Gastrocnemius medialis (tissue), 4 donors: ENCODE results near the gene HIVEP2. TPM values are rescaled to one million over a fixed set of nuclear protein-coding genes. Genes with fewer than 3 reads are reported as not detected.

Source experiments
- ATAC-seq, 2 donors: fragments of 150-250 bp; one replicate each; pipeline ENCODE4 v1.9.1; 2016
- DNase-seq, 2 donors: peaks; one replicate each; pipeline ENCODE4 v3.0.0-alpha.2; 2019
- H3K27ac ChIP-seq, 4 donors: fragments of 200-600 bp; sonication (generic); 1 replicate in 1 of 4; 2 replicates in 3 of 4; pipeline ENCODE4 v1.5.1; 2016 to 2018; ENCODE audit warnings: mild to moderate bottlenecking in 2 of 4, moderate library complexity in 1 of 4
- H3K27me3 ChIP-seq, 3 donors: fragments of 200-600 bp; sonication (generic) in 2 of 3; 1 replicate in 1 of 3; 2 replicates in 2 of 3; pipeline versions ENCODE4 v1.5.1 to v1.6.0; 2016 to 2019; ENCODE audit warnings: mild to moderate bottlenecking in 1 of 3, moderate library complexity in 1 of 3
- H3K36me3 ChIP-seq, 2 donors: fragments of 200-600 bp; sonication (generic) in 1 of 2; one replicate each; pipeline ENCODE4 v1.5.1; 2017 to 2018
- H3K4me1 ChIP-seq, 2 donors: fragments of 200-600 bp; sonication (generic) in 1 of 2; one replicate each; pipeline ENCODE4 v1.5.1; 2016 to 2017; ENCODE audit warnings: mild to moderate bottlenecking in 2 of 2
- H3K4me3 ChIP-seq, 4 donors: fragments of 200-600 bp; sonication (generic) in 3 of 4; 1 replicate in 1 of 4; 2 replicates in 3 of 4; pipeline ENCODE4 v1.5.1; 2016 to 2019; ENCODE audit warnings: mild to moderate bottlenecking in 2 of 4
- H3K9me3 ChIP-seq, 3 donors: fragments of 200-600 bp; sonication (generic) in 2 of 3; 1 replicate in 1 of 3; 2 replicates in 2 of 3; pipeline ENCODE4 v1.5.1; 2016 to 2019
- CTCF ChIP-seq, 5 experiments: fragments of 450-650 bp in 3 of 5; fragments of 200-600 bp in 2 of 5; sonication (generic) in 2 of 5; IDR thresholded peaks in 4 of 5; conservative IDR thresholded peaks in 1 of 5; 1 replicate in 4 of 5; 2 replicates in 1 of 5; pipeline ENCODE4 v1.5.1; 2016 to 2019; ENCODE audit warnings: antibody characterized with exemption in 5 of 5, mild to moderate bottlenecking in 3 of 5, moderate library complexity in 3 of 5
- POLR2A ChIP-seq, 2 donors: fragments of 450-650 bp; IDR thresholded peaks; one replicate each; pipeline ENCODE4 v1.6.1; 2017; ENCODE audit warnings: antibody characterized with exemption in 2 of 2, mild to moderate bottlenecking in 2 of 2, moderate library complexity in 2 of 2
- in situ Hi-C, 4 donors: fragments of 200-750 bp; cut with MboI; loops; one replicate each; pipeline versions ENCODE4 v1.15.0 to v1.8.0; 2017; ENCODE audit warnings: low sequenced_read_pairs in 4 of 4
- intact Hi-C: fragments of 100-400 bp; cut with DNase I; formaldehyde crosslinking; loops from one replicate; pipeline ENCODE4 v1.15.1; 2023; ENCODE audit warnings: low total_unique reads
- total RNA-seq, 4 donors: library from RNA; depleted of rRNA; stranded (reverse); fragments of >200 nt; gene quantifications; one replicate each; pipeline versions ENCODE4 v1.1.0 to v1.2.3, GENCODE V29; 2016

Gene HIVEP2
- total RNA-seq, 4 donors from 2014 or later: 15.9 to 29.4 (median 25.3) TPM

GRCh38 chr6:142838821-142839685 lies 105.9 kb downstream of the HIVEP2 start:
- Histone ChIP-seq H3K36me3 (no peaks in the 10 kb centered on the region), H3K4me1 (peaks cover 67% of the 10 kb centered on the region in 2 donors), H3K27ac (no peak overlapping the region), H3K9me3 (no peaks in the 10 kb centered on the region), H3K4me3 (no peak overlapping the region), H3K27me3 (no peaks in the 10 kb centered on the region)
- DNase-seq: no peak
- in situ Hi-C loops: loop anchor here in 1 of 4 donors (25.0 kb wide), 1 partner anchor 98 kb away; the partner anchor contains the start of gene HIVEP2
- no peak for TF ChIP-seq CTCF (IDR thresholded peaks at IDR 0.05 in 4 of 5, conservative IDR thresholded peaks at IDR 0.05 in 1 of 5)
- intact Hi-C loops: no loop called here
- no peak for ATAC-seq

- peak; percentile 37 to 63 for ATAC-seq
- intact Hi-C loops: no loop called here
Measured at GRCh38 chr6:142835787-142836535, 109.0 kb downstream of the HIVEP2 start.

GRCh38 chr6:142834853-142835252 lies 110.1 kb downstream of the HIVEP2 start:
- in situ Hi-C loops: loop anchor here in 1 of 4 donors (25.0 kb wide), 1 partner anchor 102 kb away; the partner anchor contains the start of gene HIVEP2
- H3K4me3 ChIP-seq: no peak overlapping the region

More at GRCh38 chr6:142835787-142836535, 109.0 kb downstream of the HIVEP2 start:
- TF ChIP-seq CTCF (IDR thresholded peaks at IDR 0.05 in 4 of 5, conservative IDR thresholded peaks at IDR 0.05 in 1 of 5) (no peak), POLR2A (IDR thresholded peaks at IDR 0.05) (no peak)
- Histone ChIP-seq H3K36me3 (no peaks in the 10 kb centered on the region), H3K9me3 (no peaks in the 10 kb centered on the region), H3K27ac (peak overlapping the region in 2 of 4 donors; percentile 29 to 33), H3K4me3 (no peak overlapping the region), H3K27me3 (no peaks in the 10 kb centered on the region), H3K4me1 (peaks cover 56% of the 10 kb centered on the region in 2 donors)
- in situ Hi-C loops: loop anchor here in 1 of 4 donors (25.0 kb wide), 1 partner anchor 101 kb away; the partner anchor contains the start of gene HIVEP2
- no peak for DNase-seq

GRCh38 chr6:142833798-142834197 lies 111.2 kb downstream of the HIVEP2 start:
- Histone ChIP-seq H3K27me3 (no peaks in the 10 kb centered on the region), H3K36me3 (no peaks in the 10 kb centered on the region), H3K4me1 (peaks cover 53 to 59% of the 10 kb centered on the region in 2 donors), H3K9me3 (no peaks in the 10 kb centered on the region), H3K4me3 (no peak overlapping the region), H3K27ac (no peak overlapping the region)
- no peak for ATAC-seq
- intact Hi-C loops (no loop called here), in situ Hi-C loops (loop anchor here in 1 of 4 donors (25.0 kb wide), 1 partner anchor 104 kb away; the partner anchor contains the start of gene HIVEP2)
- no peak for DNase-seq
- TF ChIP-seq POLR2A (IDR thresholded peaks at IDR 0.05) (no peak), CTCF (IDR thresholded peaks at IDR 0.05 in 4 of 5, conservative IDR thresholded peaks at IDR 0.05 in 1 of 5) (no peak)

More at GRCh38 chr6:142834853-142835252, 110.1 kb downstream of the HIVEP2 start:
- Histone ChIP-seq H3K4me1 (peaks cover 59 to 65% of the 10 kb centered on the region in 2 donors), H3K9me3 (no peaks in the 10 kb centered on the region), H3K36me3 (no peaks in the 10 kb centered on the region), H3K27me3 (no peaks in the 10 kb centered on the region), H3K27ac (no peak overlapping the region)
- intact Hi-C loops: no loop called here
- TF ChIP-seq CTCF (IDR thresholded peaks at IDR 0.05 in 4 of 5, conservative IDR thresholded peaks at IDR 0.05 in 1 of 5): no peak
- no peak for TF ChIP-seq POLR2A (IDR thresholded peaks at IDR 0.05)
- ATAC-seq (no peak), DNase-seq (no peak)
